GOT3 (cell line): ENCODE data around the gene PIGQ.

Experiments used
- DNase-seq: peaks from one replicate; lab custom pipeline; 2025; ENCODE audit warnings: mixed read lengths; lab: John Stamatoyannopoulos, UW

PIGQ gene

GRCh38 chr16:569445-570254, at the start of gene PIGQ:
PIGQ (plus strand) TSS chr16:569968; CDS start chr16:574075, 4,107 bp downstream.
- DNase-seq, result peak; percentile 50

GRCh38 chr16:520847-521246, 48.9 kb upstream of the PIGQ start:
- DNase-seq, result no peak

- no peak for DNase-seq
These were observed 48.2 kb upstream of the PIGQ start for GRCh38 chr16:521381-522210.

GRCh38 chr16:522320-523096, 47.3 kb upstream of the PIGQ start:
- DNase-seq, result no peak

GRCh38 chr16:523097-523741, 46.5 kb upstream of the PIGQ start:
- no peak for DNase-seq

GRCh38 chr16:524274-525040, 45.3 kb upstream of the PIGQ start:
- DNase-seq, result no peak

- DNase-seq, result no peak
These were observed 44.6 kb upstream of the PIGQ start for GRCh38 chr16:525123-525519.

GRCh38 chr16:525520-526180, 44.1 kb upstream of the PIGQ start:
- peak; percentile 16 for DNase-seq

GRCh38 chr16:526181-527014, 43.4 kb upstream of the PIGQ start:
- no peak for DNase-seq

- peak; percentile 75 for DNase-seq
These were observed 42.5 kb upstream of the PIGQ start, which contains the start of gene CAPN15 for GRCh38 chr16:527015-527903. CAPN15 (plus strand) TSS chr16:527712; CDS start chr16:546839, 19,127 bp downstream.

- no peak for DNase-seq
These were observed 41.4 kb upstream of the PIGQ start for GRCh38 chr16:528111-529011.

- DNase-seq, result no peak
These were observed 40.7 kb upstream of the PIGQ start for GRCh38 chr16:529012-529575.

GRCh38 chr16:530111-530817, 39.5 kb upstream of the PIGQ start:
- DNase-seq, result no peak

- DNase-seq, result no peak
These were observed 38.2 kb upstream of the PIGQ start for GRCh38 chr16:531494-532125.

GRCh38 chr16:533391-534123, 36.2 kb upstream of the PIGQ start:
- no peak for DNase-seq
